Ishikawa (cell line): ENCODE results near the gene IFRD2.

Source experiments
- CEBPB ChIP-seq: IDR thresholded peaks from 2 replicates; pipeline ENCODE4 v1.6.1; 2012
- CREB1 ChIP-seq: IDR thresholded peaks from 2 replicates; pipeline ENCODE4 v1.6.1; 2012; ENCODE audit warnings: low read depth
- EGR1 ChIP-seq: IDR thresholded peaks from 2 replicates; pipeline ENCODE4 v1.6.1; 2012
- EP300 ChIP-seq: IDR thresholded peaks from 2 replicates; pipeline ENCODE4 v1.6.1; 2012; ENCODE audit warnings: borderline replicate concordance
- FOXM1 ChIP-seq: IDR thresholded peaks from 2 replicates; pipeline ENCODE4 v1.6.1; 2012; ENCODE audit warnings: low read depth, borderline replicate concordance
- NFIC ChIP-seq: IDR thresholded peaks from 2 replicates; pipeline ENCODE4 v1.6.1; 2012
- RAD21 ChIP-seq: IDR thresholded peaks from 2 replicates; pipeline ENCODE4 v1.6.1; 2012; ENCODE audit warnings: low read depth
- REST ChIP-seq: IDR thresholded peaks from 2 replicates; pipeline ENCODE4 v1.6.1; 2012; ENCODE audit warnings: low read depth, mild to moderate bottlenecking
- TAF1 ChIP-seq: IDR thresholded peaks from 2 replicates; pipeline ENCODE4 v1.6.1; 2012; ENCODE audit warnings: low read depth, mild to moderate bottlenecking
- TCF12 ChIP-seq: IDR thresholded peaks from 2 replicates; pipeline ENCODE4 v1.6.1; 2012; ENCODE audit warnings: low read depth
- TEAD4 ChIP-seq: IDR thresholded peaks from 2 replicates; pipeline ENCODE4 v1.6.1; 2012
- USF1 ChIP-seq: IDR thresholded peaks from 2 replicates; pipeline ENCODE4 v1.6.1; 2012
- YY1 ChIP-seq: IDR thresholded peaks from 2 replicates; pipeline ENCODE4 v1.6.1; 2012; ENCODE audit warnings: low read depth
- ZBTB7A ChIP-seq: IDR thresholded peaks from 2 replicates; pipeline ENCODE4 v1.6.1; 2012; ENCODE audit warnings: low read depth
- TF ChIP-seq, protein P1 (sequence below): IDR thresholded peaks from 2 replicates; pipeline ENCODE4 v1.6.1; 2012

The IFRD2 gene

GRCh38 chr3:50302095-50303012, 10.1 kb upstream of the IFRD2 start:
- TF ChIP-seq EP300 (no peak), RAD21 (no peak), CEBPB (no peak), ZBTB7A (no peak), FOXM1 (no peak), USF1 (no peak), REST (no peak), EGR1 (no peak), TEAD4 (no peak), YY1 (no peak), TAF1 (no peak)

DNA sequence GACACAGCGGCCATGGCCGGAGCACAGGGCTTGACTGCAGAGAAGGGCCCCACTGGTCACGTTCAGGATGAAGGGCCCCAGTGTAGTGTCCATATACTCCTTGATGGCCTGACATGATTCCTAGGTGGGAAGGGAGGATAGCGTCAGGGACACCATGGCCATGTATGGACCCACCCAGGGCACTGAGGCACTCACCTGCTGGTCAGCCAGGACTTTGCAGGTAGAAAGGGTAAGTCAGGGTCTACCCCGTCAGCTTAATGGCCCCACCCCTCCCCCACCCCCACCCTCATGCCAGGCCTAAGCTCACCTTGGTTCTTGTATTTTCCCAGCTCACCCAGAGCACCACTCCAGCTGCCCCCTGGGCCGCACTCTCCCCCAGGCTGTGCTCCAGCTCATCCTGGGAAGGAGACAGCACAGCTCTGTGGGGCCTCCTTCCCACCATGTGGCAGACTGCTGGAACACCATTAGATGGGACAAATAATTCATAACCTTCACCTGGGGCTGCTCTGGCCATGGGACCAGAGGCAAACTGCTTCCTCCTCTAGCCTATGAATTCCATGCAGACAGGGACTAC, 8.5 kb upstream of the IFRD2 start:
- no peak for TF ChIP-seq CEBPB
- no peak for TF ChIP-seq FOXM1
- no peak for TF ChIP-seq TEAD4
- no peak for TF ChIP-seq ZBTB7A
- TF ChIP-seq, protein P1, sequence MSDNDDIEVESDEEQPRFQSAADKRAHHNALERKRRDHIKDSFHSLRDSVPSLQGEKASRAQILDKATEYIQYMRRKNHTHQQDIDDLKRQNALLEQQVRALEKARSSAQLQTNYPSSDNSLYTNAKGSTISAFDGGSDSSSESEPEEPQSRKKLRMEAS = no peak
- TF ChIP-seq REST = no peak
- TF ChIP-seq NFIC = no peak
- TF ChIP-seq CREB1 = no peak
- TF ChIP-seq TAF1 = no peak
- no peak for TF ChIP-seq USF1
- no peak for TF ChIP-seq EGR1
- TF ChIP-seq TCF12 = no peak
- TF ChIP-seq YY1 = no peak
- no peak for TF ChIP-seq RAD21
- TF ChIP-seq EP300 = no peak

- TF ChIP-seq FOXM1 = no peak
- no peak for TF ChIP-seq TAF1
- TF ChIP-seq TEAD4 = no peak
- TF ChIP-seq CREB1 = no peak
- TF ChIP-seq USF1 = no peak
- TF ChIP-seq CEBPB = no peak
- TF ChIP-seq TCF12 = no peak
- TF ChIP-seq EGR1 = no peak
- no peak for TF ChIP-seq YY1
- TF ChIP-seq REST = no peak
- TF ChIP-seq EP300 = no peak
Measured at GRCh38 chr3:50299929-50300680, 7.9 kb upstream of the IFRD2 start.
